Stromal cell of bone marrow (primary cell): ENCODE measurements around the gene BICC1.
A peak's percentile ranks its signal among the peaks of the same experiment; 100 is the strongest.

Source experiments
- DNase-seq: peaks from one replicate; pipeline ENCODE4 v3.0.0-alpha.2; 2012; ENCODE audit warnings: low read depth

Gene BICC1

DNA sequence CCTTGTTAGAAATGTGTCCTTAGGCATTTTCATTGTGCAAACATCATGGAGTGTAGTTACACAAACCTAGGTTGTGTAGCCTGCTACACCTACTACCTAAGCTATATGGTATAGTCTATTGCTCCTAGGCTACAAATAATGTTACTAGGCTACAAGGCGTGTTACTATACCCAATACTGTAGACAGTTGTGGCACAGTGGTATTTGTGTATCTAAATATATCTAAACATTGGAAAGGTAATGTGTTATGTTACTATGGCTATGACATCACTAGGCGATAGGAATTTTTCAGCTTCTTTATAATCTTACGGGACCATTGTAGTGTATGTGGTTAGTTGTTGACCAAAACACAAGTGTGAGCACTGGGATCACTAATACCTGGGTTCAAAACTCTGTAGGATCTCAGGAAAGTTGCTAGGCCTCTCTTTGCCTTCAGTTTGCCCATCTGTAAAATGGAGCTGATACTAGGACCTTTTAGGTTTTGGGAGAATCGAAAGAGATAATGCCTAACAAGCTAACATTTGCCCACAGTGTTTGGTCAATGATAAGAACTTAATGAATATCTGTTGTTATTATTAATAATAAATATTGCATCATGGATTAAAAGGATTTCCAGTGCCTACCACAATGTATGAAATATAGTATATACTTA is 2.7 kb downstream of the BICC1 start:
- no peak for DNase-seq

DNA sequence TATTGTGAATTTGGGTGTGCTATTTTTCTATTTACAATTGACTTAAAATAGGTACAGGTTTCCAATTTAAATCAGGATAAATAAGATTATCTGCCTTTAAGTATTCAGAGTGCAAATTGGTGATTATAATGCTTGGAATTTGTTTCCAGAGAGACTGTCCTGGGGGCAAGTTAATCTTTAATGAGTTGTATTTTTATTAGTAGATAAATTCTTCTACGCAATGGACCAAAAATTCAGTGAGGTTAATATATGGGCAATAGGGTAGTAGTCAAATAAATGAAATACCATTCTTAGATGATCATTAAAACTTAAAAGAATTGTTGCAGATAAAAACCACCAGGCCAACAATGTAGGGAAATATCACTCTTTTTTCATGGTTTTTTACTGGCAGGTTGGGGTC is 3.4 kb downstream of the BICC1 start:
- DNase-seq: no peak

DNA sequence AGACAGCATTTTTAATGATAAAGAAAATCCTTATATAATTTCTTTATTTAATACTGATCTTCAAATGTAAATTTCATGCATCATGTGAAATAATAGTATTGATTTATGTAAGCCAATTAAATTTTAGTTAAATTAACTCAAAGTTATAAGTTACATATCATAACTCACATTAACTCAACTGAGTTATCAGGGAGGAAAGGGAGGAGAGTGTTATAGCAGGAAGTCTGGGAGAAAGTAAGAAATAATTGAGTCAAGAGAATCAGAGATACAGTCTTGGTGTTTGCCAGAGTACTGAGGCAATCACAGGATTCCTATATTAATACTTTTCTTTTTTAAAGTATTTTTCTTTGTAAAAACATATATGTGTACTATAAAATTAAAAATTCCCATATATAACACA is 4.0 kb downstream of the BICC1 start:
- DNase-seq: no peak

DNA sequence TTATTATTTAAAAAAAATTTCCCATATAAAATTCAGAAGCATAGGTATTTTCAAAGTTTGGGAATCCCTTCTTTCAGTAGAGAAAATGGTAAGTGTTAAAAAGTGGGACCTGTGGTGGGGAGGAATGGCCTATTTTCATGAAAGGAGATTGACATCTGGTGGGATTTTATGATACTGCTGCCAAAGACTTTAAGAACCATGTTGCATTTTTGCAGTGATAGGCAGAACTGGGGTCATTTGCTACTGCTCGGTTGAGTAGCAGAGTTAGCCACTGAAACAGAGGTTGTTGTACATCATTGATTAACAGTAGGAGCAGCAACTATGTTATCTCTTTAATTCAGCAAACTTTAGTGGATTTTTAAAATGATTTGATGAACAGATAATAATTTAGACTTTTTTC is 4.4 kb downstream of the BICC1 start:
- DNase-seq: no peak

DNA sequence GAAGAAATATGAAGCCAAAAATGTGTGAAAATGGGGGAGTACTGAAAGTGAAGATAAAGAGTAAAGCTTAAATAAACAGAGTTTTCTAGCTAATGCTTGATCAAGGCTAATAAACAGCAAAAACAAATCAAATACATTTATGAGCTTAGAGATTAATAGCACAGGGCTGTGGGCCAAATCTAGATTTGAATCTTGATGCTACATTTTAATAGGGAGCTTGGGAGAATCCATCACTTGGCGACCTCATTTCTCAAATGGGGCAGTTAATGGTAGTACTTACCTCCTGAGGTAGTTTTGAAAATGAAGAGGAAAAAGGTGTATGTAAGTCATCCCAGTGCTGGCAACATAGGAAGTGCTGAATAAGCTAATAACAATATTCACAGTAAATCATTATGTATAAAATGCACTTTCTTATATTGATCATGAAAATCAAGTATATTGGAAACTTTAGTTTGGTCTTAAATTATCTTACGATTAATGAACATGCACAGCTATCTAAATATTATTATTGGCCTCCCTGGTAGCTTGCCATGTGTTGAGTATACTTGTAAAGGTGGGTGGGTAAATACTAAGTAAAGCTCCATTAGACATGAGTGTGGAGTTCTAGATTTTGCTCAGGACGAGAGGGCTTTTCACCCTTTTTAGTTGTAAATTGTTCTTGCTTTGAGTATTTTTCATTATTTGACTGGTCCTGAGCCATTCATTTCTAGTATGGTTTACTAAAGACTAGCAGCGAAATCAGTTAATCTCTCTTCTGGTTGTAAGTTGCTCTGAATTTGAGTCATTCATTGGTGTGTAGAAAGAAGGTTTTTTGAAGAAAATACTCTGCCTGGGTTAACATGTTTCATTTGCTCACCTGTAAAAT is 5.1 kb downstream of the BICC1 start:
- no peak for DNase-seq

DNA sequence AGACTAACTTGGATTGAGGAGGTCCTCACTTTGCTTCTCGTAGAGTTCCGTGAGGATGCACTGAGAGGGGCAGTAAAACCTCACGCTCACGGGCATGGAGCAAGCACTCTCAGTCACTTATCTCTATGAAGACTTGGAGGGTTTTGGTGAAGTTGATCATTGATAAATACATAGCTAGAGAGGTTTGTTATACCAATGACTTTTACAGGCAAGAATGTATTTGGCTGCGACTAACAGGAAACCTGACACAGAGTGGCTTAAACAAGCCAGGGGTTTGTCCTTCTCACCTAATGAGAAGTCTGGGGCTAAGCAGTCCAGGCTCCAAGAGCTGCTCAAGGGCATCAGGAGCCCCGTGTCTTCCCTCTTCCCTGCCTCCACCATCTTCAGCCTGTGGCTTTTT is 6.1 kb downstream of the BICC1 start:
- no peak for DNase-seq

DNA sequence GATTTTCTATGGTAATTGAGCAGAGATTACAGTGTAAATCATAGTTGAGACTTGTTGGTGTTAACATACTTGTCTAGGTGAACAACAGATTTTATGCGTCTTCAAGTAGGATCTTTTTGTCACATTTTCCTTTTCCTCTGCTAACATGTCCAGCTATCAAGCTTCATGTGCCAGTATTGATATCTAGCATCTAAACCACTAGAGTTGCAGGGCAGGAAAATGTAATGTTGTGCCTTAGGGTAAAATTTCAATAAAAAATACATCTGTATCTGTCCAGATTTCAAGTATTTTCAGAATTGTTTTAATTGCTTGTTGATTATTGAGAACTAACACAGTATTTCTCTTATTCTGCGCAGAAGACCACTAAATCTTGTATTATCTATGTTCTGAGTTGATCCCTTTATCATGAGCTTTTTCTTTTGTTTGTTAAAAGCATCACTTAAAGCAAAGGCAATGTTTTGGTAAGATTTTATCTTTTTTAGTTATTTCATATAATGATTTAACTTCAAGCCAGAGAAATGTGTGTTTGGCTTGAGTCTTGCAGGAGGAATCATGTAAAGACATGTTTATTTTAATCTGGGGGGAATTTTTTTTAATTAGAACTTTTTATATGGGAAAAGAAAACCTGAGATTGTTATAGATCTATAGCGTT is 16.5 kb downstream of the BICC1 start:
- DNase-seq: no peak

DNA sequence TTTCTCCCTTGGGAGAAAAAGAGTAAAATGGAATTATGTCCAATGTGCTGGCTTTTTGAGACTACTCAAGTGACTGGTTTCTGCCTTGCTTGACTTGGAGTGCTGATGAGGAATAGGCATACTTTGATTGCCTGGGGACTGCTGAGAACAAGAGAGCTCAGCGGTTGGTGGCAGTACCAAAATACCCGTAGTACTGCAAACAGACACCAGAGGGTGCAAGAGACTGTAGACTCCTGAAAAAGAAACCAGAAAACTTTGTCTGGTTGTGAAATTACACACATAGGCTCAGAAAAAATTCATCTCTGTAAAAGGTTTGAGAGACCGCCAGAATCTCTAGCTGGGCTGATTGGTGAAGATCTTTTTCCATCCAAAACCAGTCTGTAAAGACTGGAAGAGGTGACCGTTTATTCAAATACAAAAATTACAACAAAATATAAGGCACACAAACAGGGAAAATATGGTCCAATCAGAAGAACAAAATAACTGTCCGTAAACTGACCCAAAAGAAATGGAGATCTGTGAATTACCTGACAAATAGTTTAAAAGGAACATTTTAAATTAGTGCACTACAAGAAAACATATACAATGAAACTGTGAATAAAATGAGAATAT is 18.5 kb downstream of the BICC1 start:
- DNase-seq: peak; percentile 50

DNA sequence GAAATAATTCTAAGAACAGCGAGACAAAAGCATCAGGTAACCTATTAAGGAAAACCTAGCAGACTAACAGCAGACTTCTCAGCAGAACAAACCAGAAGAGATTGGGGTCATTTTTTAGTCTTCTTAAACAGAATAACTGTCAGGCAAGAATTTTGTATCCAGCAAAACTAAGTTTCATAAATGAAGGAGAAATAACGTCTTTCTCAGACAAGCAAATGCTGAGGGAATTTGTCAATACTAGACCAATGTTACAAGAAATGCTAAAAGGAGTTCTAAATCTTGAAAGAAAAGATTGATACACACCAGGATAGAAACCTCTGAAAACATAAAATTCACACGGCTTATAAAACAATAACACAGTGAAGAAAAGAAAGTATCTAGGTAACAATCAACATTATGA is 22.6 kb downstream of the BICC1 start:
- DNase-seq: no peak

DNA sequence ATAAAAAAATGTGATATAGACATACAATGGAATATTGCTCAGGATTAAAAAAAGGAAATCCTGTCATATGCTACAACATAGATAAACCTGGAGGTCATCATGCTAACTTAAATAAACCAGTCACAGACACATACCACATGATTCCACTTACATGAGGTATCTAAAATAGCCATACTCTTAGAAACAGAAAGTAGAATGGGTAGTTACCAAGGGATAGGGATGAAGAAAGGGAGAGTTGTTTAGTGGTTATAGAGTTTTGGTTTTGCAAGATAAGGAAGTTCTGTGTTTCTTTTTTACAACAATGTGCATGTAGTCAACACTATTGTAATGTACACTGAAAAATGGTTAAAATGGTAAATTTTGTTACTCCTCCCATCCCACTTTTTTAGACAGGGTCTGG is 30.5 kb downstream of the BICC1 start:
- no peak for DNase-seq

DNA sequence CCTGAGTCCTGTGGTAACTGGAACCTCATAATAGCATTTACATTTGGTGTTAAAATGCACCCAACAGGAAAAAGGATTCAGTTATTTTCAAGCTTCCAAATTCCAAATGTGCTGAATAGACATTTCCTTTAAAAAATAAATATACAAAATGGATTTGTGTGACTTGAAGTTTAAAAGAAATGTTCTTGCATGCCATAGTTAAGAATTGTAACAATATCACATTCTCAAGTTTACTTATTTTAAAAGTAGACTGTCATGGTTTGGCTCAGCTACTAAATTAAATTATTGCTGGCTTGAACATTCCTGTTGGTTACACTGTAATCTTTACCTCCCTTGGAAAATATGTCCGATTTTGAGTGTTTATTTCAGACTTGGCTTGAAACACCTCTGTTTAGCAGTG is 31.5 kb downstream of the BICC1 start:
- no peak for DNase-seq

DNA sequence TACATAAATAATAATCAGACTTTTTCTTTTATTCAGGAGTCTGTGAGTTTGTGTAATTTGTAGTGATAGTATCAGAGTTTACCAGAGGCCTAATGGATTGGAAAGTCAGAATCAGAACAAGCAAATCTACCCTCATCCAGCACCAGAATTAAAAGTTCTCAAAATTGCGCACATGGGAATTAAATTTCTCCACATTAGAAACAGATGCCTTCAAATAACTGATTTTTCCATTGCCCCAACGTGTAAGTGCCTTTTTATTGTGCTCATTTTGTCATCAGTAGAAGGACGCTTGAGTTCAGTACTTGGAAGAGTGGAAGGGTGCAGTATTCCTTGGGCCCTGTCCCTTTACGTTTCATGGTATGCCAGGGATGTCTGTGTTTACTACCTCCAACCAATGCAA is 32.8 kb downstream of the BICC1 start:
- no peak for DNase-seq

DNA sequence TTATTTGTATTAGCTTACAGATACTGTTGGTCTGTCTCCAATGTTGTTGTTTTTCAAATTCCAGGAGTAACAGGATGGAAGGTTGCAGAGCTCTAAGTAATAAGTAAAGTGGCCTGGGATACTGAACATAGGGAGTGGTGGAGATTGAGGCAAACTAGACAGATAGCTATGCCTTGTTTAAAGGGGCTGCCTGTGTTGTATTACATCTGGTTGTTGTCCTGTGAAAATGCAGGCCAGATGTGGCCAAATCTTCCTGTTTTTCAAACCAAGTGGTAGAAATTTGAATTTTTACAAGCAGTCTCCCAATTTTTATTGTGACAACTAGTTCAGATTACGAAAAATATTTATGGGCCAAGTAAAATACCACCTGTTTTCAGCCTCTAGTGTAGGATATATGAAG is 33.5 kb downstream of the BICC1 start:
- DNase-seq: no peak

DNA sequence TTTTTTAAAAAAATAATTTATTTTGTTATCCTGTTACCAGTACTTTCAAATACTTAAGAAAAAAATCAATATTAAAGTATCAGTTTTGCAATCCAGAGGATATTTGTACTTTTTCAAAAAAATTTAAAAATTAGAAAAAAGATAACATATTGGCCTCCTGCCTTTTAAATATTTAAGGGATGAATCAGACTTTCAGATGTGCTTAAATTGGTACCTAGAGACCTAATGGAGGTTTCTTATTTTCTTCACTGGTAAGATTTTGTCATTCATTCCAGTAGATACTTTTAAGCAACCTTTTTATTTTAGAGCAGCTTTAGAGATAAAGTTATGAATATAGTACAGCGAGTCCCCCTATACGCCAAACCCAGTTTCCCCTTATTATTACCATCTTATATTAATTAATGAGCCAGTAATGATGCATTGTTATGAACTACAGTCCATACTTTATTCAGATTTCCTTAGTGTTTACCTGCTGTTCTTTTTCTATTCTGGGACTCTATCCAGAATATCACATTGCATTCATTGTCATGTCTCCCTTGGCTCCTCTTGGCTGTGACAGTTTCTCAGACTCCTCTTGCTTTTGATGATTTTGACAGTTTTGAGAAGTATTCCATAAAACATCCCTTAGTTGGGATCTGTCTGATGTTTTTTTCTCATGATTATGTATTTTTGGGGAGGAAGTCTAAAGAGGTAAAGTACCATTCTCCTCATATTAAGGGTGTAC is 34.2 kb downstream of the BICC1 start:
- DNase-seq: no peak

DNA sequence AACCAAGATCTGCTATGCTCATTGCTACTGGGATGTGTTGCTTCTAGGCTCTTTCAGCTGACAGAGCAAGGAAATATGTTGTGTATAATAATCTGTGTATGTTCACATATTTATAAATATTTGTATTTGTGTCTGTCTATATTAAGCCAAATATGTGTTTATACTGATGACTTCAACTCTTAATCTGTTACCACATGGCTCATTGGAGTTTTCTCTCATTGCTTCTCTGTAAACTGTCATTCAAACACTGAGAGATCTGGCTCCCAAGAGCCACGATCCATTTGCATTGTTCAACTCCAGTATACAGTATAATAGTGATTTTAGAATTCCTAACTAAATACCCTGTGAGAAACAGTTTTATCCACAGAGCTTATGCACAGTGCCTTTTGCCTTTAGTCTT is 35.3 kb downstream of the BICC1 start:
- DNase-seq: no peak

DNA sequence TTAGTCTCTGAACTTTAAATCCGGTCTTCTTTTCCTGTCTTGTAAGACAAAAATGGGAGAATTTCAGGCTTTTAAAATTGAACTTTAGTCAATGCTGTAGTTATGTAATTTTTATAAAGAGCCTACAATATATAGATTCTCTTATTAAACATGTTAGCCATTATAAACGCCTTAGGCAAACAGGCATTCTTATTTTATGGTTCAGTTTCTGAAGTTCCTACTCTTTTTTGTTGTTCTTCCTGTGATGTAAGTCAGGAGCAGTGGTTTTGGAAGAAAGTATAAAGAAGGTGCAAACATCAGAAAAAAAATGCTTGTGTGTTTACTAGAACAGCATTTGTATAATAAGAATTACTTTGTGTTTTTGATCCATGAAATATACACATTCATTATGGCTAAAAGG is 41.6 kb downstream of the BICC1 start:
- no peak for DNase-seq

DNA sequence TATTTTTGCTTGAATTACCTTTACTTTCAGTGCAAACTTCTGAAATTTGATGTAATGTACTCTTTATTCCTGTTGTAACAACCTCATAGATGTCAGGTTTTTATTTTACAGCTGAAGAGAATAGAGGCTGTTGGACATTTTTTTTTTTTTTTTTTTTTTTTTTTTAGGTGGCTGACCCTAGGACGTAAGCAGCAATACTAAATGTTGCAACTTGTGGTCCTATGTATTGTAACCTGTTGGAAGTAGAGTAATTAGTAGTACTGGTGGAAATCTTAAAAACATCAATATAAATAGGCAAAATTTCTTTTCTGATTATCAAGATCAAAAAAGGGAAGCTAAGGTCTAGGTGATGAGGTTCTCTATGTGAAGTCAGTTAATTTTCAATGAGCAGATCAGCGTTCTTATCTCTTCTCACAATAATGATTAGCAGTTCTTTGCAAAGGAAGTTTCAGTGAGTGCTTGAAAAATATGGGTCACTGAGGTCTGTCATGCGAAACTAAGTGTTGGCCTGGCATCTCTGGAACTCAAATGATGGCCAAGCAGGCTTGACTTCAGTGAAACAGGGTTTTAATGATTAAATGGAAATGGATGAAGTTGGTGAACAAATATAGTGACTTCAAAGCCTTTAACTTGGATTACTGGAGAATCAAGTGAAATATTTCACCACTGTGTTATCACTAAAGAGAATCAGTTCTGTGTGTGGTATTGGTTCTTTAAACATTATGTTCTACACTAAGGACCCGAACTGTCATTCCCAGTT is 42.7 kb downstream of the BICC1 start:
- DNase-seq: no peak

DNA sequence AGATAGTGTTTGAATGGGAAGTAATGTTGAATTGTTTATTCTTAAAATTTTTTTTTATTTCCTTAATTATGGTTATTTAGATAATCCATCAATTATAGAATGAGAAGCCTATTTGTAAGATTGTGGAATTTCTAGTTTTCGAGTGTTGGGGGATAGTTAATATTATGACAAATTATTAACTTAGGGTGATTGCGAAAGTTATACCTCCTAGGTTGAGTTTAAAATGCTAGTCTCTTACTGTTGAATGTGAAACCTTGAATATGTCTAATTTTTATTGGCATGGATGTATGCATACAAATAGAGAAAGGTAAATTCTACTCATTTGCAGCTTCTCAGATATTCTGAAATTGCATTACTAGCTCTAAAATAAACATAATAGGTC is 43.2 kb downstream of the BICC1 start:
- no peak for DNase-seq

DNA sequence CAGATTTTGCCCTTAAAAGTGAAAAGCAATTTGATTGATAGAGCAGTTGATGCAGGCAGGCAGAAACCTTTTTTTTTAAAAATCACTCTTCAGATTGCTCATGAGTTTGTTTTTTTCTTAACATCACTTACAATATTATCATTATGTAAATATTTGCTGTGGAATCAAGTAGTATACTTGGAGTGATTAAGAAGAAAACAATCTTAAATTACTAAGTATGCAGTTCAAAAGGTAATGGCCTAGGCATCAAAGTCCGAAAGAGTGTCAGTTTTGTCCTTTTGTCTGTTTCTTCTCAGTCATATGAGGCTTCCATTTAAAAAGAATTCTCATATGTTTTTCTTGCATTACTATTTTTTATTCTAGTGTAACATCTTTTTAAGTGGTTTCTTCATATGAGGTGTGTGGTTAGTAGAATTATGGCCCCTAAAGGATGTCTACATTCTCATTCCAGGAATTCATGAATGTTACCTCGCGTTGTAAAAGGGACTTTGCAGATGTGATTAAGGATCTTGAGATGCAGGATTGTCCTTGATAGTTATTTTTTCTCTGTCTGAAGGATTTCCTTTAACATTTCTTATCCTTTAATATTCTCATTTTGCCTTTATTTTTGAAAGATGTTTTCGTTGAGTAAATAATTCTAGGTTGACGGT is 44.0 kb downstream of the BICC1 start:
- DNase-seq: no peak

DNA sequence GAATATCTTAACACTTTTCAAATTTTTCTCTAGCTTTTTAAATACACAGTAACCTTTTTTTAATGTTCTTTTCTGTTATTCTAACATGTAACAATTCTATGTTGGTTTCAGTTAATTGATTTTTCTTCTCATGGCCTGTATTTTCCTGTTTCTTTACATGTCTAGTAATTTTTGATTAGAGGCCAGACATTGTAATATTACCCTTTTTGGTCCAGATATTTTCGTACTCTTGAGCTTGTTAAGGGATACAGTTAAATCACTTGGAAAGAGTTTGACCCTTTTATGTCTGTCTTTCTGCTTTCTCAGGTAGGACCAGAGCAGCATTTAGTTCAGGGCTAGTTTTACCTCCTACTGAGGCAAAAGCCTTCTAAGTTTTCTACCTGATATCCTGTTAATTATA is 45.0 kb downstream of the BICC1 start:
- DNase-seq: no peak

DNA sequence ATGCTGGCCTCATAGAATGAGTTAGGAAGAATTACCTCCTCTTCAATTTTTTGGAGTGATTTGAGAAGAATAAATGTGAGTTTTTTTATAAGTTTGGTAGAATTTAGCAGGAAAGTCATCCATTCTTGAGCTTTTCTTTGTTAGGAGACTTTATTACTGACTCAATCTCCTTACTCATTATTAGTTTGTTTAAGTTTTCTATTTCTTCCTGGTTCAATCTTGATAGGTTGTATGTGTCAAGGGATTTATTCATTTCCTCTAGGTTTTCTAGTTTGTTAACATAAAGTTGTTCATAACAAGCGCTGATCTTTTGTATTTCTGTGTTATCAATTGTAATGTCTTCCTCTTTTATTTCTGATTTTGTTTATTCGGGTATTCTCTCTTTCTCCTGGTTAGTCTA is 47.4 kb downstream of the BICC1 start:
- DNase-seq: no peak
